ENCODE data around the gene WWTR1.
A peak's percentile ranks its signal among the peaks of the same experiment; 100 is the strongest.

WWTR1 gene

GRCh38 chr3:149563114-149563513 lies 94.7 kb downstream of the WWTR1 start:
- H3K27me3 ChIP-seq, result no peaks in the 10 kb centered on the region
- H3K9me3 ChIP-seq, result no peaks in the 10 kb centered on the region
- no peak for DNase-seq
- no peaks in the 10 kb centered on the region for H3K4me1 ChIP-seq
- TF ChIP-seq CTCF (IDR thresholded peaks at IDR 0.05; ENCODE audit: low read depth, low read length), result no peak
- no peak overlapping the region for H3K4me3 ChIP-seq (ENCODE audit: low read depth, low read length)
- no peaks in the 10 kb centered on the region for H3K36me3 ChIP-seq

- H3K36me3 ChIP-seq, result no peaks in the 10 kb centered on the region
- TF ChIP-seq CTCF (IDR thresholded peaks at IDR 0.05; ENCODE audit: low read depth, low read length), result no peak
- no peak overlapping the region for H3K4me3 ChIP-seq (ENCODE audit: low read depth, low read length)
- H3K4me1 ChIP-seq, result peaks cover 3% of the 10 kb centered on the region; the same call in 1 of the 2 replicates
- no peaks in the 10 kb centered on the region for H3K27me3 ChIP-seq
- DNase-seq, result no peak
- no peaks in the 10 kb centered on the region for H3K9me3 ChIP-seq
Observed at GRCh38 chr3:149560617-149561016, 97.2 kb downstream of the WWTR1 start.

GRCh38 chr3:149560001-149560400 lies 97.8 kb downstream of the WWTR1 start:
- Histone ChIP-seq H3K36me3 (no peaks in the 10 kb centered on the region), H3K4me3 (ENCODE audit: low read depth, low read length) (no peak overlapping the region), H3K9me3 (no peaks in the 10 kb centered on the region), H3K4me1 (peaks cover 4% of the 10 kb centered on the region; the same call in 1 of the 2 replicates), H3K27me3 (no peaks in the 10 kb centered on the region)
- DNase-seq, result no peak
- no peak for TF ChIP-seq CTCF (IDR thresholded peaks at IDR 0.05; ENCODE audit: low read depth, low read length)

- no peaks in the 10 kb centered on the region for H3K27me3 ChIP-seq
- H3K36me3 ChIP-seq, result no peaks in the 10 kb centered on the region
- no peak for TF ChIP-seq CTCF (IDR thresholded peaks at IDR 0.05; ENCODE audit: low read depth, low read length)
- no peak for DNase-seq
- H3K9me3 ChIP-seq, result no peaks in the 10 kb centered on the region
- no peak overlapping the region for H3K4me3 ChIP-seq (ENCODE audit: low read depth, low read length)
- peaks cover 4% of the 10 kb centered on the region; the same call in 1 of the 2 replicates for H3K4me1 ChIP-seq
Observed at GRCh38 chr3:149559525-149559924, 98.3 kb downstream of the WWTR1 start.

GRCh38 chr3:149555927-149556326 lies 101.9 kb downstream of the WWTR1 start:
- no peak for TF ChIP-seq CTCF (IDR thresholded peaks at IDR 0.05; ENCODE audit: low read depth, low read length)
- Histone ChIP-seq H3K36me3 (no peaks in the 10 kb centered on the region), H3K4me3 (ENCODE audit: low read depth, low read length) (no peak overlapping the region), H3K9me3 (no peaks in the 10 kb centered on the region), H3K27me3 (no peaks in the 10 kb centered on the region), H3K4me1 (peaks cover 4% of the 10 kb centered on the region; the same call in 1 of the 2 replicates)
- DNase-seq, result peak; percentile 55

- no peak for DNase-seq
- H3K9me3 ChIP-seq, result no peaks in the 10 kb centered on the region
- no peak for TF ChIP-seq CTCF (IDR thresholded peaks at IDR 0.05; ENCODE audit: low read depth, low read length)
- H3K4me1 ChIP-seq, result peaks cover 4% of the 10 kb centered on the region; the same call in 1 of the 2 replicates
- no peaks in the 10 kb centered on the region for H3K27me3 ChIP-seq
- no peaks in the 10 kb centered on the region for H3K36me3 ChIP-seq
- no peak overlapping the region for H3K4me3 ChIP-seq (ENCODE audit: low read depth, low read length)
Observed at GRCh38 chr3:149554826-149555225, 103.0 kb downstream of the WWTR1 start.
